Measurements from ENCODE around the gene ATRAID.

GRCh38 chr2:27175330-27175729, 36.5 kb upstream of the ATRAID start:
- TF ChIP-seq CTCF (IDR thresholded peaks at IDR 0.05; ENCODE audit: borderline replicate concordance, extremely low read depth, low read length, poor library complexity, severe bottlenecking) (no peak), EZH2 (IDR thresholded peaks at IDR 0.05; ENCODE audit: borderline replicate concordance, low read depth, low read length, severe bottlenecking) (no peak)
